H9 (cell line): ENCODE data around the gene KCNH1. TPM values are rescaled to one million over a fixed set of nuclear protein-coding genes. Genes with fewer than 3 reads are reported as not detected.

Experiments used
- DNase-seq: peaks from one replicate; pipeline ENCODE4 v3.0.0-alpha.2; 2017
- H2AFZ ChIP-seq: one replicate; pipeline ENCODE4 v1.6.1; 2013; ENCODE audit warnings: mild to moderate bottlenecking, low read length, control low read depth, moderate library complexity
- H2AK5ac ChIP-seq: 2 replicates; pipeline ENCODE4 v1.6.1; 2013; ENCODE audit warnings: low read length, control low read depth, mixed read lengths; ENCODE audit not compliant: insufficient read length
- H2BK120ac ChIP-seq: one replicate; pipeline ENCODE4 v1.6.1; 2013; ENCODE audit warnings: low read depth, mild to moderate bottlenecking, low read length, control low read depth, inconsistent platforms; ENCODE audit not compliant: poor library complexity, severe bottlenecking
- H2BK12ac ChIP-seq: 2 replicates; pipeline ENCODE4 v1.6.1; 2013; ENCODE audit warnings: low read length, control low read depth, mixed read lengths, low read depth; ENCODE audit not compliant: insufficient read length
- H2BK15ac ChIP-seq: 2 replicates; pipeline ENCODE4 v1.6.1; 2013; ENCODE audit warnings: low read depth, low read length, control low read depth
- H2BK20ac ChIP-seq: one replicate; pipeline ENCODE4 v1.6.1; 2013; ENCODE audit warnings: low read depth, mild to moderate bottlenecking, low read length, control low read depth, inconsistent platforms; ENCODE audit not compliant: poor library complexity, severe bottlenecking
- H2BK5ac ChIP-seq: 2 replicates; pipeline ENCODE4 v1.6.1; 2013; ENCODE audit warnings: low read length, control low read depth, mixed read lengths; ENCODE audit not compliant: insufficient read length
- H3K14ac ChIP-seq: 2 replicates; pipeline ENCODE4 v1.6.1; 2013; ENCODE audit warnings: low read length, control low read depth; ENCODE audit not compliant: insufficient read depth
- H3K18ac ChIP-seq: 2 replicates; pipeline ENCODE4 v1.6.1; 2013; ENCODE audit warnings: low read depth, mild to moderate bottlenecking, mixed read lengths, low read length, control low read depth; ENCODE audit not compliant: insufficient read length
- H3K23ac ChIP-seq: 2 replicates; pipeline ENCODE4 v1.6.1; 2013; ENCODE audit warnings: low read length, control low read depth, mixed read lengths, low read depth; ENCODE audit not compliant: insufficient read length
- H3K23me2 ChIP-seq: 2 replicates; pipeline ENCODE4 v1.6.1; 2013; ENCODE audit warnings: low read depth, mild to moderate bottlenecking, mixed read lengths, low read length, control low read depth; ENCODE audit not compliant: insufficient read length, poor library complexity, severe bottlenecking
- H3K27ac ChIP-seq: 2 replicates; pipeline ENCODE4 v1.5.1; 2013; ENCODE audit warnings: low read length, control low read depth, mixed read lengths, low read depth; ENCODE audit not compliant: insufficient read length
- H3K27me3 ChIP-seq: 2 replicates; pipeline ENCODE4 v1.6.1; 2013; ENCODE audit warnings: low read length, control low read depth, inconsistent platforms; ENCODE audit not compliant: insufficient read depth
- H3K4ac ChIP-seq: 2 replicates; pipeline ENCODE4 v1.6.1; 2013; ENCODE audit warnings: low read depth, mild to moderate bottlenecking, control low read depth, inconsistent platforms, low read length, moderate library complexity
- H3K4me1 ChIP-seq: 2 replicates; pipeline ENCODE4 v1.6.1; 2013; ENCODE audit warnings: low read length, control low read depth, inconsistent platforms; ENCODE audit not compliant: insufficient read depth
- H3K4me2 ChIP-seq: 2 replicates; pipeline ENCODE4 v1.6.1; 2013; ENCODE audit warnings: low read length, control low read depth, mixed read lengths; ENCODE audit not compliant: insufficient read length, insufficient read depth
- H3K56ac ChIP-seq: 2 replicates; pipeline ENCODE4 v1.6.1; 2013; ENCODE audit warnings: low read depth, mild to moderate bottlenecking, mixed read lengths, low read length, control low read depth; ENCODE audit not compliant: insufficient read length
- H3K79me1 ChIP-seq: 2 replicates; pipeline ENCODE4 v1.6.1; 2013; ENCODE audit warnings: low read depth, mild to moderate bottlenecking, moderate library complexity, low read length, control low read depth, inconsistent platforms; ENCODE audit not compliant: insufficient read depth, poor library complexity, severe bottlenecking
- H3K79me2 ChIP-seq: 2 replicates; pipeline ENCODE4 v1.6.1; 2013; ENCODE audit warnings: low read length, control low read depth, inconsistent platforms; ENCODE audit not compliant: insufficient read depth
- H3K9ac ChIP-seq: 2 replicates; pipeline ENCODE4 v1.6.1; 2013; ENCODE audit warnings: low read length, control low read depth, mixed read lengths; ENCODE audit not compliant: insufficient read length; ENCODE audit errors: extremely low read depth
- H3K9me3 ChIP-seq: one replicate; pipeline ENCODE4 v1.6.1; 2013; ENCODE audit warnings: low read depth, low read length, inconsistent platforms; ENCODE audit not compliant: control insufficient read depth
- H3T11ph ChIP-seq: one replicate; pipeline ENCODE4 v1.6.1; 2013; ENCODE audit warnings: mild to moderate bottlenecking, low read length, control low read depth, inconsistent platforms
- H4K20me1 ChIP-seq: one replicate; pipeline ENCODE4 v1.6.1; 2013; ENCODE audit not compliant: control insufficient read depth, insufficient read length, insufficient read depth
- H4K5ac ChIP-seq: 2 replicates; pipeline ENCODE4 v1.6.1; 2013; ENCODE audit warnings: low read depth, mild to moderate bottlenecking, mixed read lengths, low read length, control low read depth; ENCODE audit not compliant: insufficient read length
- H4K8ac ChIP-seq: replicated peaks from 2 replicates; pipeline ENCODE4 v1.6.1; 2013; ENCODE audit warnings: low read length, control low read depth, mixed read lengths, low read depth; ENCODE audit not compliant: insufficient read length
- H4K91ac ChIP-seq: 2 replicates; pipeline ENCODE4 v1.6.1; 2013; ENCODE audit warnings: low read depth, mild to moderate bottlenecking, moderate library complexity, mixed read lengths, low read length, control low read depth; ENCODE audit not compliant: insufficient read length
- H3K27ac Mint-ChIP-seq, 3 experiments: 2 replicates in 2 of 3; 3 replicates in 1 of 3; pipeline ENCODE4 v1.8.0; 2020 to 2021; ENCODE audit warnings: mixed read lengths in 3 of 3, mild to moderate bottlenecking in 1 of 3, moderate library complexity in 1 of 3
- H3K27me3 Mint-ChIP-seq: 2 replicates; pipeline ENCODE4 v1.8.0; 2021; ENCODE audit warnings: low read depth, mild to moderate bottlenecking, moderate library complexity, mixed read lengths
- H3K36me3 Mint-ChIP-seq, 3 experiments: 2 replicates in 2 of 3; 3 replicates in 1 of 3; pipeline ENCODE4 v1.8.0; 2020 to 2021; ENCODE audit warnings: low read depth in 3 of 3, mixed read lengths in 3 of 3; ENCODE audit not compliant: insufficient read depth in 1 of 3
- H3K4me1 Mint-ChIP-seq, 2 experiments: 2 replicates each; pipeline ENCODE4 v1.8.0; 2020; ENCODE audit warnings: mixed read lengths in 2 of 2
- H3K4me3 Mint-ChIP-seq, 2 experiments: 2 replicates in 1 of 2; 3 replicates in 1 of 2; pipeline ENCODE4 v1.8.0; 2020 to 2021; ENCODE audit warnings: mild to moderate bottlenecking in 2 of 2, mixed read lengths in 2 of 2, moderate library complexity in 1 of 2
- H3K9me3 Mint-ChIP-seq, 2 experiments: 2 replicates in 1 of 2; 3 replicates in 1 of 2; pipeline ENCODE4 v1.8.0; 2020; ENCODE audit warnings: mild to moderate bottlenecking in 2 of 2, mixed read lengths in 2 of 2, moderate library complexity in 1 of 2
- CTCF ChIP-seq: fragments of 200-600 bp; sonication (generic); conservative IDR thresholded peaks from 3 replicates; pipeline ENCODE4 v1.8.0; 2021; ENCODE audit warnings: antibody characterized with exemption, mild to moderate bottlenecking
- WGBS: extraction: QIAGEN DNeasy Blood & Tissue Kit; methylation state at CpG from one replicate; pipeline ENCODE4 v1.1.7; 2013; ENCODE audit warnings: missing lambda C conversion rate, low lambda C conversion rate, mixed read lengths; ENCODE audit not compliant: insufficient read length; ENCODE audit errors: extremely low coverage; 5-methylcytosine and 5-hydroxymethylcytosine counted together
- total RNA-seq: library from RNA; stranded (reverse); gene quantifications from 2 replicates; pipeline ENCODE4 v1.2.1, GENCODE V29; 2021

KCNH1 gene
- total RNA-seq, 1 experiment from 2014 or later = 0.11 TPM

GRCh38 chr1:211129776-211130175 is 4.2 kb downstream of the KCNH1 start:
- no peaks in the 10 kb centered on the region for H3K36me3 Mint-ChIP-seq

More at GRCh38 chr1:211129776-211130175, 4.2 kb downstream of the KCNH1 start:
- no peak overlapping the region for H2AFZ ChIP-seq
- H3K27ac ChIP-seq = no peak overlapping the region
- no peak overlapping the region for H3T11ph ChIP-seq
- no peak overlapping the region for H3K23ac ChIP-seq
- H3K4me1 Mint-ChIP-seq = peaks cover 8 to 10% of the 10 kb centered on the region in 2 experiments
- no peak for TF ChIP-seq CTCF
- H3K9me3 Mint-ChIP-seq = no peaks in the 10 kb centered on the region
- no peak overlapping the region for H4K8ac ChIP-seq
- no peak for DNase-seq
- H4K91ac ChIP-seq = no peak overlapping the region
- H3K14ac ChIP-seq = no peak overlapping the region
- no peak overlapping the region for H3K9ac ChIP-seq
- no peak overlapping the region for H3K27ac Mint-ChIP-seq
- no peak overlapping the region for H2BK12ac ChIP-seq
- no peak overlapping the region for H2BK15ac ChIP-seq
- H3K9me3 ChIP-seq = no peaks in the 10 kb centered on the region
- H3K4me3 Mint-ChIP-seq = no peak overlapping the region
- H3K79me2 ChIP-seq = no peaks in the 10 kb centered on the region
- no peak overlapping the region for H2BK120ac ChIP-seq
- H3K4me1 ChIP-seq = no peaks in the 10 kb centered on the region
- no peak overlapping the region for H2AK5ac ChIP-seq
- H2BK5ac ChIP-seq = no peak overlapping the region
- peaks cover 46% of the 10 kb centered on the region for H3K27me3 Mint-ChIP-seq
- H3K4me2 ChIP-seq = no peak overlapping the region
- no peaks in the 10 kb centered on the region for H3K79me1 ChIP-seq
- WGBS = no CpG with 5 or more reads among the region's 1 CpG
- no peak overlapping the region for H3K18ac ChIP-seq
- no peak overlapping the region for H2BK20ac ChIP-seq
- H3K56ac ChIP-seq = no peak overlapping the region
- no peak overlapping the region for H4K5ac ChIP-seq
- H3K4ac ChIP-seq = no peak overlapping the region
- peaks cover 11% of the 10 kb centered on the region; the same call in 1 of the 2 replicates for H3K27me3 ChIP-seq
- H3K23me2 ChIP-seq = peaks cover 8% of the 10 kb centered on the region
- H4K20me1 ChIP-seq = no peaks in the 10 kb centered on the region
